Progenitor cell of endocrine pancreas (in vitro differentiated cells): ENCODE data around the gene CDC20. TPM values are rescaled to one million over a fixed set of nuclear protein-coding genes. Genes with fewer than 3 reads are reported as not detected.

Experiments
- DNase-seq: peaks from one replicate; pipeline ENCODE4 v3.0.0; 2021; ENCODE audit warnings: low spot score; ENCODE audit not compliant: unreplicated experiment
- H3K27ac Mint-ChIP-seq: 2 replicates; pipeline ENCODE4 v1.8.0; 2021; ENCODE audit warnings: mild to moderate bottlenecking, moderate library complexity, mixed read lengths
- H3K27me3 Mint-ChIP-seq: 2 replicates; pipeline ENCODE4 v1.8.0; 2021; ENCODE audit warnings: mixed read lengths
- H3K36me3 Mint-ChIP-seq: 2 replicates; pipeline ENCODE4 v1.8.0; 2022; ENCODE audit warnings: mixed read lengths; ENCODE audit not compliant: insufficient read depth
- H3K4me1 Mint-ChIP-seq: 2 replicates; pipeline ENCODE4 v1.8.0; 2021; ENCODE audit warnings: low read depth, mixed read lengths
- H3K4me3 Mint-ChIP-seq: 2 replicates; pipeline ENCODE4 v1.8.0; 2021; ENCODE audit warnings: low read depth, mild to moderate bottlenecking, moderate library complexity, mixed read lengths
- H3K9me3 Mint-ChIP-seq: 2 replicates; pipeline ENCODE4 v1.8.0; 2021; ENCODE audit warnings: low read depth, mixed read lengths
- CTCF ChIP-seq: fragments of 200-600 bp; sonication (generic); IDR thresholded peaks from one replicate; pipeline ENCODE4 v1.5.0; 2021; ENCODE audit warnings: antibody characterized with exemption, mild to moderate bottlenecking; ENCODE audit not compliant: unreplicated experiment
- total RNA-seq: library from RNA; stranded (reverse); gene quantifications from 2 replicates; pipeline ENCODE4 v1.2.1, GENCODE V29; 2021

CDC20 gene
- total RNA-seq, 1 donor from 2014 or later: 49.4 TPM

GRCh38 chr1:43316738-43317520 is 41.9 kb upstream of the CDC20 start:
- H3K4me3 Mint-ChIP-seq: no peak overlapping the region
- peaks cover 7% of the 10 kb centered on the region for H3K27me3 Mint-ChIP-seq
- H3K9me3 Mint-ChIP-seq: no peaks in the 10 kb centered on the region
- H3K27ac Mint-ChIP-seq: no peak overlapping the region
- no peak for DNase-seq
- peaks cover 3% of the 10 kb centered on the region for H3K4me1 Mint-ChIP-seq
- TF ChIP-seq CTCF: no peak
- no peaks in the 10 kb centered on the region for H3K36me3 Mint-ChIP-seq

GRCh38 chr1:43317817-43318471 is 40.8 kb upstream of the CDC20 start:
- no peak for TF ChIP-seq CTCF
- no peak for DNase-seq
- no peak overlapping the region for H3K27ac Mint-ChIP-seq

GRCh38 chr1:43318831-43319230 is 40.0 kb upstream of the CDC20 start:
- Mint-ChIP-seq H3K27me3 (peaks cover 4% of the 10 kb centered on the region), H3K4me3 (no peak overlapping the region), H3K27ac (no peak overlapping the region), H3K36me3 (no peaks in the 10 kb centered on the region), H3K9me3 (no peaks in the 10 kb centered on the region), H3K4me1 (no peaks in the 10 kb centered on the region)
- TF ChIP-seq CTCF: no peak
- DNase-seq: no peak

More at GRCh38 chr1:43317817-43318471, 40.8 kb upstream of the CDC20 start:
- Mint-ChIP-seq H3K9me3 (no peaks in the 10 kb centered on the region), H3K4me1 (peaks cover 3% of the 10 kb centered on the region), H3K27me3 (peaks cover 4% of the 10 kb centered on the region), H3K4me3 (no peak overlapping the region), H3K36me3 (no peaks in the 10 kb centered on the region)

- no peaks in the 10 kb centered on the region for H3K9me3 Mint-ChIP-seq
- TF ChIP-seq CTCF: no peak
- H3K27ac Mint-ChIP-seq: no peak overlapping the region
- no peak for DNase-seq
- no peaks in the 10 kb centered on the region for H3K36me3 Mint-ChIP-seq
- peaks cover 4% of the 10 kb centered on the region for H3K27me3 Mint-ChIP-seq
- no peaks in the 10 kb centered on the region for H3K4me1 Mint-ChIP-seq
- H3K4me3 Mint-ChIP-seq: no peak overlapping the region
Observed at GRCh38 chr1:43319288-43319687, 39.5 kb upstream of the CDC20 start.

- Mint-ChIP-seq H3K4me3 (no peak overlapping the region), H3K27ac (no peak overlapping the region), H3K9me3 (peaks cover 2% of the 10 kb centered on the region), H3K27me3 (peaks cover 4% of the 10 kb centered on the region), H3K36me3 (no peaks in the 10 kb centered on the region), H3K4me1 (no peaks in the 10 kb centered on the region)
- TF ChIP-seq CTCF: no peak
- no peak for DNase-seq
Observed at GRCh38 chr1:43319766-43320165, 39.0 kb upstream of the CDC20 start.
